GM12865 (cell line): ENCODE measurements around the gene TBC1D21.

Source experiments
- DNase-seq: peaks from one replicate; pipeline ENCODE4 v3.0.0; 2010; ENCODE audit warnings: low read depth
- H3K4me3 ChIP-seq: 2 replicates; pipeline ENCODE4 v1.5.1; 2011; ENCODE audit warnings: mild to moderate bottlenecking, low read depth, low read length, control low read depth
- CTCF ChIP-seq: IDR thresholded peaks from 2 replicates; pipeline ENCODE4 v1.5.1; 2011; ENCODE audit warnings: low read length, control low read depth, low read depth, inconsistent platforms; ENCODE audit not compliant: insufficient read depth; ENCODE audit errors: missing control alignments

The TBC1D21 gene

GRCh38 chr15:73922186-73923151 is 49.1 kb downstream of the TBC1D21 start:
- no peak for DNase-seq
- H3K4me3 ChIP-seq = no peak overlapping the region
- no peak for TF ChIP-seq CTCF

- TF ChIP-seq CTCF = no peak
- no peak for DNase-seq
- H3K4me3 ChIP-seq = no peak overlapping the region
These were observed 49.8 kb downstream of the TBC1D21 start for GRCh38 chr15:73923156-73923487.

GRCh38 chr15:73923488-73924164 is 50.3 kb downstream of the TBC1D21 start:
- H3K4me3 ChIP-seq = no peak overlapping the region
- no peak for TF ChIP-seq CTCF
- no peak for DNase-seq

- no peak for TF ChIP-seq CTCF
- H3K4me3 ChIP-seq = no peak overlapping the region
- DNase-seq = no peak
These were observed 51.0 kb downstream of the TBC1D21 start for GRCh38 chr15:73924171-73924921.

- DNase-seq = no peak
- TF ChIP-seq CTCF = no peak
- no peak overlapping the region for H3K4me3 ChIP-seq
These were observed 52.5 kb downstream of the TBC1D21 start for GRCh38 chr15:73925848-73926218.

- TF ChIP-seq CTCF = no peak
- no peak within 1 kb of the TSS for H3K4me3 ChIP-seq
- no peak for DNase-seq
These were observed 53.0 kb downstream of the TBC1D21 start, which contains the start of gene LOXL1 for GRCh38 chr15:73926219-73927002. Gene LOXL1, plus strand, starts transcription at chr15:73926462. Its CDS starts 322 bp downstream, at chr15:73926784.
